ENCODE data around the gene CRYBA2.

The CRYBA2 gene

GRCh38 chr2:218983263-218983933 is 9.8 kb downstream of the CRYBA2 start:
- no peaks in the 10 kb centered on the region for H3K9me3 ChIP-seq (ENCODE audit: control insufficient read depth, low read length)
- peaks cover 100% of the 10 kb centered on the region for H3K27me3 ChIP-seq (ENCODE audit: control insufficient read depth, insufficient read depth, low read length, poor library complexity, severe bottlenecking)
- H3K27ac ChIP-seq (ENCODE audit: insufficient read depth, low read depth, low read length, poor library complexity, severe bottlenecking) = no peak overlapping the region
- H3K4me1 ChIP-seq (ENCODE audit: control insufficient read depth, insufficient read depth, low read length) = peaks cover 17% of the 10 kb centered on the region
- H3K4me3 ChIP-seq (ENCODE audit: insufficient read depth, low read depth, low read length) = no peak overlapping the region
- 6 to 7% methylated on average over 23 of the region's 23 CpGs for WGBS, 2 experiments
- H3K36me3 ChIP-seq (ENCODE audit: control insufficient read depth, insufficient read depth, low read length) = no peaks in the 10 kb centered on the region

- no peaks in the 10 kb centered on the region for H3K36me3 ChIP-seq (ENCODE audit: control insufficient read depth, insufficient read depth, low read length)
- WGBS, 2 experiments = 5 to 7% methylated on average over 28 of the region's 28 CpGs
- H3K27ac ChIP-seq (ENCODE audit: insufficient read depth, low read depth, low read length, poor library complexity, severe bottlenecking) = no peak overlapping the region
- H3K9me3 ChIP-seq (ENCODE audit: control insufficient read depth, low read length) = no peaks in the 10 kb centered on the region
- peaks cover 100% of the 10 kb centered on the region for H3K27me3 ChIP-seq (ENCODE audit: control insufficient read depth, insufficient read depth, low read length, poor library complexity, severe bottlenecking)
- H3K4me3 ChIP-seq (ENCODE audit: insufficient read depth, low read depth, low read length) = no peak overlapping the region
- H3K4me1 ChIP-seq (ENCODE audit: control insufficient read depth, insufficient read depth, low read length) = peaks cover 17% of the 10 kb centered on the region
Measured at GRCh38 chr2:218982586-218983262, 10.5 kb downstream of the CRYBA2 start.

- 1% methylated on average over 69 of the region's 69 CpGs for WGBS, 2 experiments
- Histone ChIP-seq H3K27ac (ENCODE audit: insufficient read depth, low read depth, low read length, poor library complexity, severe bottlenecking) (no peak overlapping the region), H3K27me3 (ENCODE audit: control insufficient read depth, insufficient read depth, low read length, poor library complexity, severe bottlenecking) (peaks cover 100% of the 10 kb centered on the region), H3K4me3 (ENCODE audit: insufficient read depth, low read depth, low read length) (no peak overlapping the region), H3K4me1 (ENCODE audit: control insufficient read depth, insufficient read depth, low read length) (peaks cover 17% of the 10 kb centered on the region), H3K36me3 (ENCODE audit: control insufficient read depth, insufficient read depth, low read length) (no peaks in the 10 kb centered on the region), H3K9me3 (ENCODE audit: control insufficient read depth, low read length) (no peaks in the 10 kb centered on the region)
Measured at GRCh38 chr2:218981881-218982585, 11.2 kb downstream of the CRYBA2 start.

GRCh38 chr2:218981390-218981880 is 11.8 kb downstream of the CRYBA2 start:
- Histone ChIP-seq H3K36me3 (ENCODE audit: control insufficient read depth, insufficient read depth, low read length) (no peaks in the 10 kb centered on the region), H3K4me1 (ENCODE audit: control insufficient read depth, insufficient read depth, low read length) (peaks cover 17% of the 10 kb centered on the region), H3K27me3 (ENCODE audit: control insufficient read depth, insufficient read depth, low read length, poor library complexity, severe bottlenecking) (peaks cover 100% of the 10 kb centered on the region), H3K27ac (ENCODE audit: insufficient read depth, low read depth, low read length, poor library complexity, severe bottlenecking) (no peak overlapping the region), H3K4me3 (ENCODE audit: insufficient read depth, low read depth, low read length) (no peak overlapping the region), H3K9me3 (ENCODE audit: control insufficient read depth, low read length) (no peaks in the 10 kb centered on the region)
- WGBS, 2 experiments = 2% methylated on average over 46 of the region's 46 CpGs

- 3% methylated on average over 26 of the region's 26 CpGs for WGBS, 2 experiments
- Histone ChIP-seq H3K27me3 (ENCODE audit: control insufficient read depth, insufficient read depth, low read length, poor library complexity, severe bottlenecking) (peaks cover 100% of the 10 kb centered on the region), H3K27ac (ENCODE audit: insufficient read depth, low read depth, low read length, poor library complexity, severe bottlenecking) (no peak overlapping the region), H3K4me1 (ENCODE audit: control insufficient read depth, insufficient read depth, low read length) (peaks cover 17% of the 10 kb centered on the region), H3K9me3 (ENCODE audit: control insufficient read depth, low read length) (no peaks in the 10 kb centered on the region), H3K36me3 (ENCODE audit: control insufficient read depth, insufficient read depth, low read length) (no peaks in the 10 kb centered on the region), H3K4me3 (ENCODE audit: insufficient read depth, low read depth, low read length) (no peak overlapping the region)
Measured at GRCh38 chr2:218980735-218981389, 12.4 kb downstream of the CRYBA2 start.

- peaks cover 11% of the 10 kb centered on the region for H3K4me1 ChIP-seq (ENCODE audit: control insufficient read depth, insufficient read depth, low read length)
- WGBS, 2 experiments = 3 to 4% methylated on average over 38 of the region's 39 CpGs
- H3K36me3 ChIP-seq (ENCODE audit: control insufficient read depth, insufficient read depth, low read length) = no peaks in the 10 kb centered on the region
- H3K4me3 ChIP-seq (ENCODE audit: insufficient read depth, low read depth, low read length) = peak overlapping the region; percentile 18
- no peak overlapping the region for H3K27ac ChIP-seq (ENCODE audit: insufficient read depth, low read depth, low read length, poor library complexity, severe bottlenecking)
- peaks cover 100% of the 10 kb centered on the region for H3K27me3 ChIP-seq (ENCODE audit: control insufficient read depth, insufficient read depth, low read length, poor library complexity, severe bottlenecking)
- no peaks in the 10 kb centered on the region for H3K9me3 ChIP-seq (ENCODE audit: control insufficient read depth, low read length)
Measured at GRCh38 chr2:218979846-218980734, 13.1 kb downstream of the CRYBA2 start.

- Histone ChIP-seq H3K27me3 (ENCODE audit: control insufficient read depth, insufficient read depth, low read length, poor library complexity, severe bottlenecking) (peaks cover 82% of the 10 kb centered on the region), H3K27ac (ENCODE audit: insufficient read depth, low read depth, low read length, poor library complexity, severe bottlenecking) (no peak overlapping the region)
Measured at GRCh38 chr2:218975060-218975777, 18.0 kb downstream of the CRYBA2 start.

GRCh38 chr2:218970894-218971293 is 22.3 kb downstream of the CRYBA2 start:
- no peaks in the 10 kb centered on the region for H3K36me3 ChIP-seq (ENCODE audit: control insufficient read depth, insufficient read depth, low read length)
- 30 to 37% methylated on average over 1 of the region's 1 CpG for WGBS, 2 experiments
- H3K9me3 ChIP-seq (ENCODE audit: control insufficient read depth, low read length) = no peaks in the 10 kb centered on the region
- no peak overlapping the region for H3K4me3 ChIP-seq (ENCODE audit: insufficient read depth, low read depth, low read length)
- H3K4me1 ChIP-seq (ENCODE audit: control insufficient read depth, insufficient read depth, low read length) = no peaks in the 10 kb centered on the region
- H3K27ac ChIP-seq (ENCODE audit: insufficient read depth, low read depth, low read length, poor library complexity, severe bottlenecking) = no peak overlapping the region
- peaks cover 73% of the 10 kb centered on the region for H3K27me3 ChIP-seq (ENCODE audit: control insufficient read depth, insufficient read depth, low read length, poor library complexity, severe bottlenecking)

More at GRCh38 chr2:218975060-218975777, 18.0 kb downstream of the CRYBA2 start:
- Histone ChIP-seq H3K36me3 (ENCODE audit: control insufficient read depth, insufficient read depth, low read length) (no peaks in the 10 kb centered on the region), H3K9me3 (ENCODE audit: control insufficient read depth, low read length) (no peaks in the 10 kb centered on the region), H3K4me1 (ENCODE audit: control insufficient read depth, insufficient read depth, low read length) (no peaks in the 10 kb centered on the region), H3K4me3 (ENCODE audit: insufficient read depth, low read depth, low read length) (no peak overlapping the region)
- 66 to 76% methylated on average over 4 of the region's 4 CpGs for WGBS, 2 experiments

All from ectodermal cell (in vitro differentiated cells).